Esophagus muscularis mucosa (tissue), 4 donors: ENCODE measurements around the gene NRXN3. TPM values are rescaled to one million over a fixed set of nuclear protein-coding genes. Genes with fewer than 3 reads are reported as not detected.

Source experiments
- DNase-seq: peaks from one replicate; pipeline ENCODE4 v3.0.0-alpha.2; 2017; ENCODE audit errors: extremely low spot score
- H3K27ac ChIP-seq, 4 donors: fragments of 200-600 bp; sonication (generic); replicated peaks in 1 of 4; 1 replicate in 3 of 4; 2 replicates in 1 of 4; pipeline ENCODE4 v1.5.1; 2016 to 2019; ENCODE audit warnings: mild to moderate bottlenecking in 1 of 4
- H3K27me3 ChIP-seq, 4 donors: fragments of 200-600 bp; sonication (generic); one replicate each; pipeline versions ENCODE4 v1.5.1 to v1.6.0; 2016 to 2019
- H3K36me3 ChIP-seq, 4 donors: fragments of 200-600 bp; sonication (generic); one replicate each; pipeline ENCODE4 v1.5.1; 2016 to 2019
- H3K4me1 ChIP-seq, 4 donors: fragments of 200-600 bp; sonication (generic); one replicate each; pipeline ENCODE4 v1.5.1; 2016 to 2019
- H3K4me3 ChIP-seq, 4 donors: fragments of 200-600 bp; sonication (generic); 1 replicate in 2 of 4; 2 replicates in 2 of 4; pipeline ENCODE4 v1.5.1; 2016 to 2019; ENCODE audit warnings: mild to moderate bottlenecking in 4 of 4, moderate library complexity in 1 of 4
- H3K9me3 ChIP-seq, 4 donors: fragments of 200-600 bp; sonication (generic); 1 replicate in 3 of 4; 2 replicates in 1 of 4; pipeline ENCODE4 v1.5.1; 2016 to 2019
- CTCF ChIP-seq, 3 experiments: fragments of 200-600 bp in 2 of 3; fragments of 450-650 bp in 1 of 3; sonication (generic) in 2 of 3; IDR thresholded peaks; one replicate each; pipeline ENCODE4 v1.5.1; 2017 to 2019; ENCODE audit warnings: antibody characterized with exemption in 3 of 3, mild to moderate bottlenecking in 2 of 3, moderate library complexity in 1 of 3
- EP300 ChIP-seq: sonication (generic); formaldehyde crosslinking; IDR thresholded peaks from one replicate; pipeline ENCODE4 v1.6.1; 2017; ENCODE audit warnings: antibody characterized with exemption
- POLR2A ChIP-seq: fragments of 450-650 bp; IDR thresholded peaks from one replicate; pipeline ENCODE4 v1.6.1; 2017; ENCODE audit warnings: antibody characterized with exemption, moderate library complexity, mild to moderate bottlenecking, low read depth
- POLR2AphosphoS5 ChIP-seq, 2 donors: sonication (generic); formaldehyde crosslinking; IDR thresholded peaks; one replicate each; pipeline ENCODE4 v1.6.1; 2017; ENCODE audit warnings: antibody characterized with exemption in 2 of 2
- WGBS: methylation state at CpG from one replicate; pipeline ENCODE4 v1.1.5; 2018; 5-methylcytosine and 5-hydroxymethylcytosine counted together
- intact Hi-C: fragments of 100-400 bp; cut with DNase I; formaldehyde crosslinking; loops from one replicate; pipeline ENCODE4 v1.15.1; 2023
- total RNA-seq, 4 donors: library from RNA; depleted of rRNA; stranded (reverse); fragments of >200 nt; gene quantifications; one replicate each; pipeline versions ENCODE4 v1.1.0 to v1.2.1, GENCODE V29; 2016

NRXN3 gene
- total RNA-seq, 4 donors from 2014 or later: 71.1 to 159 (median 122) TPM

GRCh38 chr14:78501909-78502308 is 331.7 kb downstream of the NRXN3 start:
- Histone ChIP-seq H3K36me3 (no peaks in the 10 kb centered on the region), H3K4me1 (no peaks in the 10 kb centered on the region), H3K27ac (no peak overlapping the region), H3K9me3 (peaks cover 0 to 10% (median 4%) of the 10 kb centered on the region in 4 donors), H3K4me3 (no peak overlapping the region), H3K27me3 (no peaks in the 10 kb centered on the region)
- intact Hi-C loops: no loop called here
- WGBS: 94% methylated on average over 3 of the region's 4 CpGs
- DNase-seq: no peak
- no peak for TF ChIP-seq CTCF (IDR thresholded peaks at IDR 0.05)

GRCh38 chr14:78508023-78508422 is 337.9 kb downstream of the NRXN3 start:
- intact Hi-C loops: no loop called here
- H3K4me1 ChIP-seq: no peaks in the 10 kb centered on the region
- WGBS: 82% methylated on average over 4 of the region's 4 CpGs

GRCh38 chr14:78509516-78509915 is 339.3 kb downstream of the NRXN3 start:
- TF ChIP-seq POLR2AphosphoS5 (IDR thresholded peaks at IDR 0.05) (no peak), EP300 (no peak), POLR2A (no peak), CTCF (IDR thresholded peaks at IDR 0.05) (no peak)
- 61% methylated on average over 2 of the region's 2 CpGs for WGBS
- H3K4me3 ChIP-seq: no peak overlapping the region
- peak; percentile 79 for DNase-seq
- peaks cover 0 to 6% (median 0%) of the 10 kb centered on the region in 4 donors for H3K27me3 ChIP-seq
- H3K36me3 ChIP-seq: no peaks in the 10 kb centered on the region
- no peaks in the 10 kb centered on the region for H3K9me3 ChIP-seq
- H3K4me1 ChIP-seq: no peaks in the 10 kb centered on the region
- intact Hi-C loops: no loop called here
- no peak overlapping the region for H3K27ac ChIP-seq

More at GRCh38 chr14:78508023-78508422, 337.9 kb downstream of the NRXN3 start:
- Histone ChIP-seq H3K9me3 (no peaks in the 10 kb centered on the region), H3K27me3 (peaks cover 0 to 6% (median 0%) of the 10 kb centered on the region in 4 donors), H3K4me3 (no peak overlapping the region), H3K36me3 (no peaks in the 10 kb centered on the region), H3K27ac (no peak overlapping the region)
- peak; percentile 8 for DNase-seq
- TF ChIP-seq EP300 (no peak), CTCF (IDR thresholded peaks at IDR 0.05) (no peak), POLR2A (no peak), POLR2AphosphoS5 (IDR thresholded peaks at IDR 0.05) (no peak)

GRCh38 chr14:78512021-78512420 is 341.8 kb downstream of the NRXN3 start:
- Histone ChIP-seq H3K27me3 (peaks cover 0 to 6% (median 0%) of the 10 kb centered on the region in 4 donors), H3K27ac (no peak overlapping the region), H3K36me3 (no peaks in the 10 kb centered on the region), H3K4me1 (no peaks in the 10 kb centered on the region), H3K9me3 (no peaks in the 10 kb centered on the region), H3K4me3 (no peak overlapping the region)
- intact Hi-C loops: no loop called here
- TF ChIP-seq POLR2AphosphoS5 (IDR thresholded peaks at IDR 0.05) (no peak), POLR2A (no peak), EP300 (no peak), CTCF (IDR thresholded peaks at IDR 0.05) (no peak)
- DNase-seq: peak; percentile 62
- 76% methylated on average over 2 of the region's 2 CpGs for WGBS

- intact Hi-C loops: no loop called here
- no peaks in the 10 kb centered on the region for H3K27me3 ChIP-seq
Observed at GRCh38 chr14:78519863-78520262, 349.7 kb downstream of the NRXN3 start.

More at GRCh38 chr14:78519863-78520262, 349.7 kb downstream of the NRXN3 start:
- Histone ChIP-seq H3K27ac (no peak overlapping the region), H3K9me3 (no peaks in the 10 kb centered on the region), H3K36me3 (no peaks in the 10 kb centered on the region), H3K4me3 (no peak overlapping the region), H3K4me1 (no peaks in the 10 kb centered on the region)
- DNase-seq: peak; percentile 7
- no peak for TF ChIP-seq POLR2A
- no peak for TF ChIP-seq EP300
- no peak for TF ChIP-seq POLR2AphosphoS5 (IDR thresholded peaks at IDR 0.05)
- no peak for TF ChIP-seq CTCF (IDR thresholded peaks at IDR 0.05)
